Epithelial cell of esophagus (primary cell): ENCODE data around the gene GLI2.

Experiments used
- DNase-seq: peaks from one replicate; pipeline ENCODE4 v3.0.0; 2010; ENCODE audit warnings: low read depth
- H3K4me3 ChIP-seq: 2 replicates; pipeline ENCODE4 v1.5.1; 2011; ENCODE audit warnings: mild to moderate bottlenecking, low read length, control low read depth
- CTCF ChIP-seq: IDR thresholded peaks from 2 replicates; pipeline ENCODE4 v1.5.1; 2011; ENCODE audit warnings: low read depth, mild to moderate bottlenecking, low read length, control low read depth, inconsistent platforms; ENCODE audit not compliant: insufficient read depth; ENCODE audit errors: missing control alignments

GLI2 gene

GRCh38 chr2:120693121-120693520 is 42.5 kb upstream of the GLI2 start:
- TF ChIP-seq CTCF, result no peak
- DNase-seq, result peak; percentile 45
- no peak overlapping the region for H3K4me3 ChIP-seq

GRCh38 chr2:120694034-120694433 is 41.6 kb upstream of the GLI2 start:
- DNase-seq, result no peak
- no peak overlapping the region for H3K4me3 ChIP-seq
- no peak for TF ChIP-seq CTCF

- H3K4me3 ChIP-seq, result no peak overlapping the region
- TF ChIP-seq CTCF, result no peak
- DNase-seq, result no peak
Measured at GRCh38 chr2:120697471-120697870, 38.2 kb upstream of the GLI2 start.

GRCh38 chr2:120699292-120699691 is 36.4 kb upstream of the GLI2 start:
- no peak for TF ChIP-seq CTCF
- no peak overlapping the region for H3K4me3 ChIP-seq
- no peak for DNase-seq

GRCh38 chr2:120700659-120701058 is 35.0 kb upstream of the GLI2 start:
- no peak overlapping the region for H3K4me3 ChIP-seq
- TF ChIP-seq CTCF, result no peak

GRCh38 chr2:120701096-120701495 is 34.6 kb upstream of the GLI2 start:
- DNase-seq, result no peak
- H3K4me3 ChIP-seq, result no peak overlapping the region
- TF ChIP-seq CTCF, result no peak

More at GRCh38 chr2:120700659-120701058, 35.0 kb upstream of the GLI2 start:
- no peak for DNase-seq

GRCh38 chr2:120701499-120701898 is 34.2 kb upstream of the GLI2 start:
- no peak overlapping the region for H3K4me3 ChIP-seq
- no peak for DNase-seq
- TF ChIP-seq CTCF, result no peak
